Stimulated activated CD8-positive, alpha-beta memory T cell treated with anti-CD3 and anti-CD28 coated beads, Interleukin-4, amount 100 ng/mL, for 4 hours (primary cell): ENCODE data around the gene SEC24D.
"Not testable (repeated sequence)": the region's sequence is repeated elsewhere in the genome, so short reads cannot be mapped to it uniquely, and the experiment has no call there.

Experiments
- DNase-seq, 2 donors: peaks; one replicate each; pipeline ENCODE4 v3.0.0-alpha.2; 2020; ENCODE audit warnings: low read depth in 2 of 2, low spot score in 1 of 2

Gene SEC24D

GRCh38 chr4:118835571-118836300 is at the start of gene SEC24D:
SEC24D (minus strand) TSS chr4:118836126; CDS start chr4:118833696, 2,430 bp downstream.
- peak; percentile 52 to 63 for DNase-seq

GRCh38 chr4:118884716-118885115 is 48.8 kb upstream of the SEC24D start:
- no peak for DNase-seq

GRCh38 chr4:118883861-118884260 is 47.9 kb upstream of the SEC24D start:
- DNase-seq, result no peak

- DNase-seq, result no peak
Observed at GRCh38 chr4:118881512-118882146, 45.7 kb upstream of the SEC24D start.

- DNase-seq, result no peak
Observed at GRCh38 chr4:118879409-118879808, 43.5 kb upstream of the SEC24D start.

- DNase-seq, result not testable (repeated sequence)
Observed at GRCh38 chr4:118878507-118878906, 42.6 kb upstream of the SEC24D start.

GRCh38 chr4:118877797-118878196 is 41.9 kb upstream of the SEC24D start:
- no peak for DNase-seq

GRCh38 chr4:118872181-118872580 is 36.3 kb upstream of the SEC24D start:
- no peak for DNase-seq

- no peak for DNase-seq
Observed at GRCh38 chr4:118869808-118870342, 33.9 kb upstream of the SEC24D start.

GRCh38 chr4:118867311-118868067 is 31.6 kb upstream of the SEC24D start:
- no peak for DNase-seq

GRCh38 chr4:118866442-118866841 is 30.5 kb upstream of the SEC24D start:
- no peak for DNase-seq

GRCh38 chr4:118865091-118865708 is 29.3 kb upstream of the SEC24D start:
- DNase-seq, result no peak

GRCh38 chr4:118858779-118859178 is 22.9 kb upstream of the SEC24D start:
- DNase-seq, result no peak

- no peak for DNase-seq
Observed at GRCh38 chr4:118857760-118858159, 21.8 kb upstream of the SEC24D start.

- no peak for DNase-seq
Observed at GRCh38 chr4:118850488-118851173, 14.7 kb upstream of the SEC24D start.

- no peak for DNase-seq
Observed at GRCh38 chr4:118849867-118850487, 14.1 kb upstream of the SEC24D start.

- no peak for DNase-seq
Observed at GRCh38 chr4:118848901-118849300, 13.0 kb upstream of the SEC24D start.

- DNase-seq, result no peak
Observed at GRCh38 chr4:118848242-118848641, 12.3 kb upstream of the SEC24D start.

GRCh38 chr4:118846979-118847378 is 11.1 kb upstream of the SEC24D start:
- DNase-seq, result no peak

GRCh38 chr4:118845552-118846050 is 9.7 kb upstream of the SEC24D start:
- DNase-seq, result no peak
